GM18526 (cell line): ENCODE results near the gene ALPG.

ENCODE experiments used
- POLR2A ChIP-seq: IDR thresholded peaks from 3 replicates; pipeline ENCODE4 v1.6.1; 2011; ENCODE audit not compliant: insufficient read length; ENCODE audit errors: extremely low read depth

ALPG gene

DNA sequence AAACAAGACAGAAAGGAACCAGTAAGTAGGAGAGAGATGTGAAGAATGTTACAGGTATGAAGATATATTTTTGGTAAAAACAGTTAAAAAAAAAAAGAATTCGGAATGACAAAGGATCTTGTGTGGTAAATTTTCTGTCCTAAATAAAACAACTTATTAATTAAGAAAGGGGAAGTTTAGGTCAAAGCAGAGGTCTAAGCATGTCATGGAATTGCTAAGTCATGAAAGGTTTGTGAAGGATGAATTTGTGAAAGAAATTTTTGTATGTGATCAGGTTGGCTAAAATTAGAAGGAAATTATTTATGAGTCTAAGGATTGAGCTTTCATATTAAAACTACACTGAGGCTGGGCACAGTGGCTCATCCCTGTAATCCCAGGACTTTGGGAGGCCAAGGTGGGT is 11.1 kb upstream of the ALPG start:
- no peak for TF ChIP-seq POLR2A

DNA sequence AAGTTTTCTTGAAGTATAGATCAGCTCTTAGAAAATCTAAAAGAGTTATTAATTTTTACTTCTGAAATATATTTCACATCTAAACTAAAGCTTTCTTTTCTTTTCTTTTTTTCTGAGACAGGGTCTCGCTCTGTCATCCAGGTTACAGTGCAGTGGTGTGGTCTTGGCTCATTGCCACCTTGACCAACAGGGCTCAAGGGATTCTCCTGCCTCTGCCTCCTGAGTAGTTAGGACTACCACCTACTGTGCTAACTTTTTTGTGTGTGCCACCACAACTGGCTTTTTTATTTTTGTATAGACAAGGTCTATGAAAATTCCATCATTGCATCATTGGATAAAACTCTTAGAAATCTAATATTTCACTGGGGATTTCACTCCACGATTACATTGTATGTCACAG is 10.0 kb upstream of the ALPG start:
- TF ChIP-seq POLR2A, result no peak

DNA sequence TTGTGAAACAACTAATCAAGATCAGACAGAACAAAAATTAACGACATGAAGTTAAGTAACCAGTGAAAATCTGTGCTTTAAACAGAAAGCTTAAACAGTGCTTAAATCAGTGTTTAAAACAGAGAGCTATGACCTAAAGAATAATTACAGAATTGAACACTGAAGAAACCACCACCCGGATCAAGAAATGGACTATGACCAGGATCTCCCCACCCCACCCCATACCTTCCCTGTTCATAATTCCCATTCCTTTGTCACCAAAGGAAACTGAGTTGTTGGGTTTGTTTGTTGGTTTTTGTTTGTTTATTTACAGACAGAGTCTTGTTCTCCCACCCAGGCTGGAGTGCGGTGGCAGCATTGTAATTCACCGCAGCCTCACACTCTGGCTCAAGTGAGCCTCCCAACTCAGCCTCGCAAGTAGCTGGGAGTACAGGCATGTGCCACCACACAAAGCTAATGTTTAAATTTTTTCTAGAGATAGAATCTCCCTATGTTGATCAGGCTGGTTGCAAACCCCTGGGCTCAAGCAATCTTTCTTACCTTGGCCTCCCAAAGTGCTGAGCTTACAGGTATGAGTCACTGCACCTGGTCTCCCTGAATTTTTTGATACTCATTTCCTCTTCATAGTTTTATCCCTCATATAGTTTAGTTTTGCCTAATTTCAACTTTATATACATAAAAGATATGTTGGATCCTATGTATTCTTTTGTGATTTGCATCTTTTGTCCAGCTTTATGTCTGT is 8.2 kb upstream of the ALPG start:
- no peak for TF ChIP-seq POLR2A

DNA sequence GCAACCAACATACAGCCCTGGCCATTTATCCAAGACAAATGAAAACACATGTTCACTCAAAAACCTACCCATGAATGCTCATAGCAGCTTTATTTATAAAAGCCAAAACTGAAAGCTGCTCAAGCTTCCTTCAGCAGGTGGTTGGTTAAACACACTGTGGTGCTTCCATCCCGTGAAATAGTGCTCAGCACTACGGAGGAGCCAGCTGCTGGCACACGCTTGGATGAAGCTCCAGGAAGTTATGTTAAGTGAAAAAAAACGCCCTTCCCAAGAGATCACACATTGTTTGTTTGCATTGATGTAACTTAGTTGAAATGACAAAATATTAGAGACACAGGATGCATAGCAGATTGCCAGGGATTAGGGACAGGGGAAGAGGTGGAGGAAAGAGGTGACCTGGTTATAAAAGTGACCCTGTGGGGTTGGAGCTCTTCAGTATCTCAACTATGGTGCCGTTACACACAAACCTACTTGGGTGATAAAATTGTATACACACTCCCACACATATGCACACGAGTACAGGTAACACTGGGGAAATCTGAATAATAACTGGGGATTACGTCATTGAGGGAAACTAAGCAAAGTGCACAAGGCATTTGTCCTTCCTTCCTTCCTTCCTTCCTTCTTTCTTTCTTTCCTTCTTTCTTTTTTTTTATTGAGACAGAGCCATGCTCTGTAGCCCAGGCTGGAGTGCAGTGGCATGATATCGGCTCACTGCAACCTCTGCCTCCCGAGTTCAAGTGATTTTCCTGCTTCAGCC is 6.2 kb upstream of the ALPG start:
- no peak for TF ChIP-seq POLR2A

DNA sequence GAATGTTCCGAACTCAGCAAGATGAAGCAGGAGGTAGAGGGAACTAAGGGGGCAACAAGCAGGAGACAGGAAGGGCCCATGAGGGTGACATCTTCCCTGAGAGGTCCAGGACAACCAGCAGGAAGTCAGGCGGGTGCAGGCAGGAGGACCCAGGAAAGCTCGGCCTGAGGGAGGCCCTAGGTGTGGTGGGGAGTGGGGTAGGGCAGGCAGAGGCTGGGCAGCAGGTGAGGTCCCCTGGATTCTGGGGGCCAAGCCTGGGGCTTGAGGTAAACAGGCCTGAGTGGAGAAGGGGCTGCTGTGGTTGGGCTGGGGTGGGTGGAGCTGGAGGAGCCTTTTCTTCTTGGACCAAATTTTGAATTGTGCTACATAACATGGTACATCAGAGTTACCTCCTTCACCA is 4.1 kb upstream of the ALPG start:
- TF ChIP-seq POLR2A, result no peak

DNA sequence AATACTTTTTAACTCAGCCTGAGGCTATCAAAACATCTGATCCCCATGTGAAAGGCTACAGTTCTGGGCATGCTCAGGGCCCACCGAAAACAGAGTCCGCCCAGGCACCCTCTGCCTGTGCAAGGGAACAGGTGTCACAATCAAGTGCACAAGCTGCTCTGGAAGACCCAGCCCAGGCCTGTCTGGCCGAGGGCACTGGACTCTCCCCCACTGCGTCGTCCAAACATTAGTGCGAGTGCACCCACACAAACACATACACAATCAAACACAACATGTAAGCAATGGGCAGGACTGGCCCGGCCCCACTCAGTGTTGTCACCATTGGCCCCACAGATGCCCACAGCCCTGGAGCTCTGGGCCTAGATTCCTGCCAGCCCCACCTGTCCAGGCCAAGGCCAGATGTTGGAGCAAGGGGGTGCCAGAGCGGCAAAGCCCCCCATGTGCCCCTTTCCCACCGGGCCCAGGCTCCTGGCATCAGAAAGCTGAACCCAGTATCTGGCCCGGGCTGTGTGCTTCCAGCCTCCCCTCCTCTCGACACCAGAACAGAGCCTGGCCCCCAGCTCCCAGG is 617 bp upstream of the ALPG start:
- TF ChIP-seq POLR2A, result no peak

DNA sequence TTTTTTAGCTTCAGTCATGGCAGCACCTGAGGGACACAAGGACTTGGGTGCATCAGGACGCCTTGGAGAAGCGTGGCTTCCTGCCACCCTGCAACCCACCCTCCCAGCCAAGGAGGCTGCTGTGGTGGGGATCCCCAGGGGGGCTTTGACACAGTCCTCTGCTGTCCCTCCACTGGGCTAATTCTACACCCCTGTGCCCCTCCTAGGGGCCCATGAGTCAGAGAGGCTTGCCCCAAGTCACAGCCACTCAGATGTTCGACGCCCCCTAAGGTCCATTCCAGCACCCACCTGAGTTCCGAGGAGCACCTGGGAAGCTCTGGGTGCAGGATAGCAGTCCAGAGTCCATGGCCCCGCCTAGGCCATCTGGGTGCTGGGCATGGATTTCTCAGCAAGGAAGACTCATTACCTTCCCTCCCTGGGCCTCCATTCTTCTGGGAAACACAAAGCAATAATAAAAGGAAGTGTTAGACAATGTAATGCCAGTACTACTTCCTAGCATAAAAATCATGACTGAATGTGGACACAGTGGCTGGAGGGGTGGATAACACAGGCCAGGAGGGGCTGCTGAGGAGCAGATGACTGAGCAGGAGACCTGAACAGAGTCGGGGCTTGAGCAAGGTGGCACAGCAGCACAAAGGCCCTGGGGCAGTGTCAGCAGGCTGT is 3.7 kb downstream of the ALPG start:
- TF ChIP-seq POLR2A, result no peak

DNA sequence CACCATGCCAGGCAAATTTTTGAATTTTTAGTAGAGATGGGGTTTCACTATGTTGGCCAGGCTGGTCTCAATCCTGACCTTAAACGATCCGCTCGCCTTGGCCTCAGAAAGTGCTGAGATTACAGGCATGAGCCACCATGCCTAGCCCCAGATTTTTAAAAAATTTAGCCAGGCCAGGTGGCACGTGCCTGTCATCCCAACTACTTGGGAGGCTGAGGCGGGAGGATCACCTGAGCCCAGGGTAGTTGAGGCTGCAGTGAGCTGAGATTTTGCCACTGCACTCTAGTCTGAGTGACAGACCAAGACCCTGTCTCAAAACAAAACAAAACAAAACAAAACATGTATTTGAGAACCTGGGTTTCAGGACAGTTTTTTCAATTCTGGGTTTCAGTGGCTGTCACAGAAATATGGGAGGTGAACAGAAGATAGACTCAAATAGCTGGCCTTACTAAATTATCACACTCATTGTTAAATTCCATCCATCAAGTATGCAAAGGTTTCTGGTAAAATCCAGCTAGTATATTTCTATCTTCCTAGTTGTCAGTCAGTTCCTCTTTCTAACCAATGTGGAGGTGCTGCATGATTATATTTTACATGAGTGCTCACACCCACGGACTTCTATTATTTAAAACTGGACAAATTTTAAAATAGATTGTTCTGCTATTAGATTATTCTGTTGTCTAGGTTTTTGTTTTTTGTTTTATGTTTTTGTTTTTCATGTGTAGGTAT is 5.4 kb downstream of the ALPG start:
- no peak for TF ChIP-seq POLR2A

DNA sequence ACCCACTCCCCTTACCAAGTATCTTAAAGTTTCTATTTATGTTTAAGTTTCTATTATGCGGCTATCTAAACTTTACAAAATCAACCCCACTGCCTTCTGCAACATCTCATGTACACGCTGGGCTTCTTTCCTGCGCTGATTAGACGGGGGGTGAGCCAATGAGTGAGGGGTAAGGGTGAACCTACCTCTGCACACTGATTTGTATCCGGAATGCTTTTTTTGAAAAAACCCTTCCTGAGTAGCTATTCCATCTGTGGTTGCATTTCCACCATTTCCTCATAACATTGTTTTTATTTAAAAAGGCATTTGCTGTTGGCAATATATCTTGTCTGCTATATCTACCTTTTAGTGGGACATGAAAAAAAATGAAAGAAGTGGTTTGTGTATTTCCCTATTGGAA is 6.3 kb downstream of the ALPG start:
- no peak for TF ChIP-seq POLR2A

DNA sequence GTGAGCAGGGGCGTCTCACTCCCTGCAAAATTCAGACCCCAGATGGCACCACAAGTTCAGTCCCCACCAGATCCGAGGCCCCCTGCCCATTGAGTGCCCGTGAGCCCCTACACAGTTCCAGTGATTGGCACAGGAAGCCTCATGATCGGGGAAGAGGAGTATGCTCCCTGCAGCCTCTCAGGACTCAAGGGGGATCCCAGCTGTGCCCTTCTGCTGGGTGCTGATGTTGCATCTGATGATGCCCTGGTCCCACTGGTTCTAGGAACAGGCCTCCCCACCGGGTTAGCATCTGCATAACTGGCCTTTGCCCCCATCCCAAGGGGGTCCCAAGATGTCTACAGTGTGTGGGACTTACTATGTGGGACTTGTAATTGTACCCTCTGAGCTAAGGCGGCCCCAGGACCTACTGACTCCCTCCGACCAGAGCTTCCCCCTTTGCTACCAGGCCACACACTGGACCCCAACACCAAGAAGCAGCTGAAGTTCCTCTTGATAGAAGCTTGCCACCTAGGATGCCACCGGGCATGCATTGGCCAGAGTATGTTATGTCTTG is 8.6 kb downstream of the ALPG start:
- no peak for TF ChIP-seq POLR2A

DNA sequence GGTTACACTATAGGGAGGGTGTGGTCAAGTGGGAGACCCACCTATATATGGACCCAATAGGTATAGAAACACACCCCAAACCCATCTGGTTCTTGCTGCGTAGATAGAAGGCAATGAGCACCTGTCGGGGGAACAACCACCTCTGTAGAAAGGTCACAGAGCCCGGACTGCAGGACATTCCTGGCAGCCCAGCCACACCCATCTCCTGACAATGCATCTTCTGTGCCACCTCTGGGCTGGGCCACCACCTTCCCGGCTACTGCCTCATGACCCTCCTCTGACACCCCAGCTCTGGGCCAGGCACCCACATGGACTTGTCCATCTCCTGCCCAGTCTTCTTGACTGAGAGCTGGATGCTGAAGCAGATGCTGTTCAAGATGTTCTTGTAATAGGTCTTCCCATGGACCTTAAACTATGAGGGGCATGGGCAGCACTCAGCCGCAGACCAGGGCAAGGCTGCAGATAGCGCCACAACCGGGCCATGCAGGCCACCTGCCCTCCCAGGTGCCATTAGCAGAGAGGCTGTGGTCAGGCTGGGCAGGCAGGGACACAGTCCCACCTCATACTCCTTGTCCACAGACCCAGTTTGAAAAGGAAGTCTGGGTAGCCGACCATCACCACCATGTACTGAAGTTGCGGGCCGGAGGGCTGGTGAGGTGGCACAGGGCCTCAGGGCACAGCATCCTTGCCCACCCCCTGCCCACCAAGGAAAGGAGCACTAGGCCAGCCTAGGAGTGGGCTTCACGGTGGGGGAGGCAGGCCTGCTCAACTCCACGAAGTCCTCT is 9.3 kb downstream of the ALPG start:
- no peak for TF ChIP-seq POLR2A

DNA sequence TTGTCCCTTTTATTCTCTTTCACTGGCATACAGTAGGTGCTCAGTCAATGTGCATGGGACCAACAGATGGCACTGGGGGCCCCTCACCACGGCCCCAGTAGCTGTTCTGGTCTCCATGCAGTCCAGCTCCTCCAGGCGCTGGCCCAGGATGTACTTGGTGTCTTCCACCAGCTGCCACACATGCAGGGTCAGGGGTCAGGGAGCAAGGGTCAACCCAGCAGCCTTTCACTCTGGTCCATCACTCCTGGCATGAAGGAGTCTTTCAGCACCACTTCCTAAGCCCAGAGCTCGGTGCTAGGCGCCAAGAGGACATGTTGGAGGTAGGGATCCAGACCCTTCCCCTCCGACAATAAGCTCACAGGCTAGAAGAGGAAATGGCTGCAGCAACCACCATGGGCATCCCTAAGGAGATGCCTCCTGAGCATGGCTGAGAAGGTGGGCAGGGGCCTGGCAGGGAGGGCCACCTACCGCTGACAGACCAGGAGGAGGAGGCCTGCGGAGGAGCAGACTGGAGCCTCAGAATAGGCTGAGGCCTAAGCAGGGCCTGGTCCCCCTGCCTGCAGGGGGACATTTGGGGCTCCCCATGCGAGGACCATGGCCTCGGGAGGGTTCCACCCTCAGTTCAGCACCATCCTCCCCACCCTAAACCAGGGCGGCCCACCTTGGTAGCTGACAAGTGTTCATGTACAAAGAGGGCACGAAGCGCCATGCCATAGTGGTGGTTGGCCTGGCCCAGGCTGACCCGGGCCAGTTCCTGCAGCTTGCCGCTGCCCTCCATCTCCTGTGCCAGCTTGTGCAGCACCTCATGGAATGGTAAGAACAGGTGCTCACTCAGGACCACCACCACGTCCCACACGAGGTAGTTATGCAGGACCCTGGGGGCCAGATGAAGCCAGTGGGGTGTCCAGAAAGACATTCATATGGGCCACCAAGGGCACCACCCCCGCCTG is 10.2 kb downstream of the ALPG start:
- TF ChIP-seq POLR2A, result no peak

DNA sequence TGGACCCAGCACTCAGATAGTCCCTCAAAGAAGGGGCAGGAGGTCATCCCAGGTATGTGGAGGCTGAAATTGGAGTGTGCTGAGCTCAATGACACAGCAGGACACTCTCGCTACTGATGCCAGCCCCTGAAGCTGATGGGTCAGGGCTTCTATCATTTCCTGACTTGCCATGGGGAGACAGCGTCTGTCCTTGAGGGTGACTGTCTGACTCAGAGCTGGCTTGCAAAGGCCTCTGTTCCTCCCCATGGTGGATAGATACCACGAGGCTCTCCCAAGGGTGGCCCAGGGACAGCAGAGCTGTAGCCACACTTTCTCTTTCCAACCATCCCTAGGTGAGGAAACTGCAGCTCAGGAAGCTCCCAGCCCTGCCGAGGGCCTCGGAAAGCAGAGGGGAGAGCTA is 10.8 kb downstream of the ALPG start:
- TF ChIP-seq POLR2A, result no peak
